Tibial nerve (tissue), 3 donors: ENCODE data around the gene FUT8.

Experiments used
- CTCF ChIP-seq, 5 experiments: fragments of 200-600 bp in 3 of 5; fragments of 450-650 bp in 2 of 5; sonication (generic) in 3 of 5; IDR thresholded peaks; one replicate each; pipeline ENCODE4 v1.5.1; 2016 to 2019; ENCODE audit warnings: antibody characterized with exemption in 5 of 5, mild to moderate bottlenecking in 3 of 5, moderate library complexity in 2 of 5
- POLR2A ChIP-seq, 2 donors: fragments of 450-650 bp; IDR thresholded peaks; one replicate each; pipeline ENCODE4 v1.6.1; 2017; ENCODE audit warnings: antibody characterized with exemption in 2 of 2, mild to moderate bottlenecking in 2 of 2, moderate library complexity in 2 of 2

GRCh38 chr14:65387171-65387570, 25.4 kb upstream of the FUT8 start:
- TF ChIP-seq POLR2A (IDR thresholded peaks at IDR 0.05) (no peak), CTCF (IDR thresholded peaks at IDR 0.05) (no peak)
